NCI-H82 (cell line): Measurements from ENCODE around the gene ATG4C.

Experiments used
- DNase-seq: peaks from one replicate; lab custom pipeline; 2025; lab: John Stamatoyannopoulos, UW

ATG4C gene

GRCh38 chr1:62905309-62905708 is 121.4 kb downstream of the ATG4C start:
- no peak for DNase-seq

- no peak for DNase-seq
Observed at GRCh38 chr1:62905872-62906271, 121.9 kb downstream of the ATG4C start.

- peak; percentile 36 for DNase-seq
Observed at GRCh38 chr1:62906428-62906886, 122.5 kb downstream of the ATG4C start.

GRCh38 chr1:62908168-62908695 is 124.3 kb downstream of the ATG4C start:
- no peak for DNase-seq

GRCh38 chr1:62912028-62912638 is 128.2 kb downstream of the ATG4C start:
- peak; percentile 59 for DNase-seq
